Activated CD4-positive, alpha-beta T cell treated with anti-CD3 and anti-CD28 coated beads, Interleukin-2, amount 10 ng/mL, durations not matched to agents 7 days and 5 days (primary cell): Measurements from ENCODE around the gene ARSB. TPM values are rescaled to one million over a fixed set of nuclear protein-coding genes. Genes with fewer than 3 reads are reported as not detected.

Experiments used
- CTCF ChIA-PET: fragments of 350-600 bp; sonication (Branson Sonifier 250); formaldehyde crosslinking; loops from one replicate; lab custom pipeline; 2021; ENCODE audit warnings: antibody characterized with exemption; lab: Charles Lee
- POLR2A ChIA-PET: fragments of 350-600 bp; sonication (Branson Sonifier 250); formaldehyde crosslinking; loops from one replicate; lab custom pipeline; 2021; ENCODE audit warnings: antibody characterized with exemption; lab: Charles Lee
- DNase-seq: peaks from one replicate; pipeline ENCODE4 v3.0.0-alpha.2; 2020
- H3K27ac Mint-ChIP-seq: one replicate; pipeline ENCODE4 v1.8.0; 2021; ENCODE audit warnings: mild to moderate bottlenecking, moderate library complexity, mixed read lengths
- H3K27me3 Mint-ChIP-seq: one replicate; pipeline ENCODE4 v1.8.0; 2021; ENCODE audit warnings: mixed read lengths
- H3K36me3 Mint-ChIP-seq: one replicate; pipeline ENCODE4 v1.8.0; 2021; ENCODE audit warnings: low read depth, mixed read lengths
- H3K4me1 Mint-ChIP-seq: one replicate; pipeline ENCODE4 v1.8.0; 2021; ENCODE audit warnings: mixed read lengths
- H3K4me3 Mint-ChIP-seq: one replicate; pipeline ENCODE4 v1.8.0; 2021; ENCODE audit warnings: mild to moderate bottlenecking, moderate library complexity, mixed read lengths
- H3K9me3 Mint-ChIP-seq: one replicate; pipeline ENCODE4 v1.8.0; 2021; ENCODE audit warnings: mixed read lengths
- total RNA-seq, 2 experiments: library from RNA; stranded (reverse); gene quantifications; one replicate each; pipeline ENCODE4 v1.2.3, GENCODE V29; 2021

The ARSB gene
- total RNA-seq, 2 experiments from 2014 or later, result 10.4 to 11.5 TPM

DNA sequence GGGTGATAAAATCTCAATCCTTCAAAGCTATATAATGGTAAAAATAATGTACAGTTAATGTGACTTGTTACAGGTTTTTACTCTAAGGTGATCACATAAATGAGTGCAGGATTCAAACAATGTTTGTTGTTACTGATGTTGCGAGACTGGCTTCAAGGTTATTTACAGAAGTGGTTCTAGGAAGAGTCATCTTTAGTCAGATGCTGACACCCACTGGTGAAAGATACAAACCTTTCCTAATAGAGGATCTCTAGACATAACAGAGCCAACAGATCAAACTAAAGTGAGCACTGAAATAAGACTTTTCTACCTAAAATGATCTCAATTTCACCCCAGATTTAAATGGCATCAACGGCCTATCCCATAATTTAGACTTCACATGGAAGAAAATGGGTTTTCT is 20.2 kb downstream of the ARSB start:
- Mint-ChIP-seq H3K27ac (no peak overlapping the region), H3K4me3 (no peak overlapping the region), H3K9me3 (no peaks in the 10 kb centered on the region), H3K27me3 (no peaks in the 10 kb centered on the region), H3K36me3 (peaks cover 10% of the 10 kb centered on the region), H3K4me1 (no peaks in the 10 kb centered on the region)
- ChIA-PET CTCF (interaction anchor here (1.0 kb wide), 1 partner anchor 456 kb away, joined by 3 read pairs; no protein-coding TSS in a partner anchor), POLR2A (no interaction called here)
- DNase-seq, result peak; percentile 18

GRCh38 chr5:78961743-78962142 is 23.4 kb downstream of the ARSB start:
- H3K4me1 Mint-ChIP-seq, result no peaks in the 10 kb centered on the region
- H3K4me3 Mint-ChIP-seq, result no peak overlapping the region
- ChIA-PET CTCF (interaction anchor here (1.7 kb wide), 1 partner anchor 14 kb away, joined by 4 read pairs; no protein-coding TSS in a partner anchor), POLR2A (no interaction called here)
- H3K36me3 Mint-ChIP-seq, result peaks cover 10% of the 10 kb centered on the region
- no peak for DNase-seq
- no peaks in the 10 kb centered on the region for H3K27me3 Mint-ChIP-seq
- no peaks in the 10 kb centered on the region for H3K9me3 Mint-ChIP-seq
- H3K27ac Mint-ChIP-seq, result no peak overlapping the region

- POLR2A ChIA-PET, result interaction anchor here (0.5 kb wide), 1 partner anchor 665 kb away, joined by 4 read pairs; the partner anchor contains the start of gene AP3B1
- no peak overlapping the region for H3K27ac Mint-ChIP-seq
- CTCF ChIA-PET, result no interaction called here
- H3K9me3 Mint-ChIP-seq, result no peaks in the 10 kb centered on the region
- peaks cover 16% of the 10 kb centered on the region for H3K36me3 Mint-ChIP-seq
- no peaks in the 10 kb centered on the region for H3K4me1 Mint-ChIP-seq
- H3K27me3 Mint-ChIP-seq, result no peaks in the 10 kb centered on the region
- DNase-seq, result no peak
- no peak overlapping the region for H3K4me3 Mint-ChIP-seq
Measured at GRCh38 chr5:78959767-78960166, 25.3 kb downstream of the ARSB start.

- H3K36me3 Mint-ChIP-seq, result peaks cover 14% of the 10 kb centered on the region
- DNase-seq, result no peak
- peaks cover 3% of the 10 kb centered on the region for H3K4me1 Mint-ChIP-seq
- H3K9me3 Mint-ChIP-seq, result no peaks in the 10 kb centered on the region
- H3K27ac Mint-ChIP-seq, result no peak overlapping the region
- ChIA-PET CTCF (no interaction called here), POLR2A (interaction anchor here (0.6 kb wide), 1 partner anchor 670 kb away, joined by 3 read pairs; no protein-coding TSS in a partner anchor)
- H3K27me3 Mint-ChIP-seq, result no peaks in the 10 kb centered on the region
- H3K4me3 Mint-ChIP-seq, result no peak overlapping the region
Measured at GRCh38 chr5:78958672-78959445, 26.3 kb downstream of the ARSB start.

DNA sequence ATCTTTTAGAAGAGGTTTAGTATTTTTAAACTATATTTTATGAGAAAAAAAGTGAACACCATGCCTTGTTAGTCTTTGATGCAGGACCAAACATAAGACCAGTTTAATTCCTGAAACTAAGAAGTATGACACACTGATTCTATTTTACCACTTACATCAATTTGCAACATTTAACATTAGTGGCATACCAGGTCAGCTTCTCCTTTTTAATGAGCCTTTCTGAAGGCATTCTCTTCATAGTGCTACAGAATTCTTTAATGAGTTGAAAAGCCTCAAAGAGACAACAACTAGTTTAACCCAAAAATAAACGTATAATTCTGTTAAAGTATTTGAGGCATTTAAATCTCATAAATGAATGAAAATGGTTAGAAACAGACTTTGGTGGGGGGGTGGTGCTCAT is 28.2 kb downstream of the ARSB start:
- POLR2A ChIA-PET, result no interaction called here

DNA sequence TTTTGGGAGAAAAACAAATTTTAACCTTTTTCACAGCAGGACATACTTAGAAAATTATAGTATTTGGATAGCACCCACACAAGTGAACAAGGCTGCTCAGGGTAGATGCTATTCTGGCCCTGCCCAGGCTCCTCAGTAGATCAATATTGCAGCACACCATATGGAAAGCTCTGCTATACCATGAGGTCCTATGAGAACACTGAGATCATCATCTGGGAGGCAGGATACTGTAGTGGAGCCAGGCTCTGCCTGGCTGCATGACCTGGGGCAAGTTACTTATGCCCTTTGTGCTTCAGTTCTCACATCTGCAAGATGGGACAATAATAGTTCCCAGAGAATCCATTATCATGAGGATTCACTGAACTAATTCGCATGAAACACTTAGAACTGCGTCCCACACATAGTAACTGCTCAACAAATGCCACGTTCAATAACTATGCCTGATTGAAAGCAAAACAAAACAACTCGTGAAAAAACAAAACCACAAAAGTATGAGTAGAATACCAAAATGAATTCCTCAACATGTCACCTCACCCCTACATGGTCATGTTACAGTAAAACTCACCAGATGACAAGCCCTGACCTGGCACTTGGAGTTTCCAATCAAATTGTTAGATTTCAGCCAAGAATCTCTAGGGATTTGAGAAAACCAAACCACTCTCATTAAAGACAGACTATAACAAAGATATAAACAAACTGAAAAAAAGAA is 31.9 kb downstream of the ARSB start:
- peaks cover 21% of the 10 kb centered on the region for H3K36me3 Mint-ChIP-seq
- no peak for DNase-seq
- no peaks in the 10 kb centered on the region for H3K9me3 Mint-ChIP-seq
- peak overlapping the region; percentile 3 for H3K27ac Mint-ChIP-seq
- no peaks in the 10 kb centered on the region for H3K27me3 Mint-ChIP-seq
- H3K4me3 Mint-ChIP-seq, result no peak overlapping the region
- POLR2A ChIA-PET, result no interaction called here
- CTCF ChIA-PET, result no interaction called here
- peaks cover 15% of the 10 kb centered on the region for H3K4me1 Mint-ChIP-seq

More for the DNA sequence above, 28.2 kb downstream of the ARSB start:
- Mint-ChIP-seq H3K4me1 (peaks cover 15% of the 10 kb centered on the region), H3K27me3 (no peaks in the 10 kb centered on the region), H3K9me3 (no peaks in the 10 kb centered on the region), H3K27ac (no peak overlapping the region), H3K4me3 (no peak overlapping the region), H3K36me3 (peaks cover 15% of the 10 kb centered on the region)
- DNase-seq, result no peak
- CTCF ChIA-PET, result no interaction called here

- POLR2A ChIA-PET, result no interaction called here
- DNase-seq, result no peak
- H3K27me3 Mint-ChIP-seq, result no peaks in the 10 kb centered on the region
- H3K4me1 Mint-ChIP-seq, result no peaks in the 10 kb centered on the region
- H3K27ac Mint-ChIP-seq, result no peak overlapping the region
- no peaks in the 10 kb centered on the region for H3K9me3 Mint-ChIP-seq
- no peak overlapping the region for H3K4me3 Mint-ChIP-seq
- peaks cover 4% of the 10 kb centered on the region for H3K36me3 Mint-ChIP-seq
- CTCF ChIA-PET, result no interaction called here
Measured at GRCh38 chr5:78930721-78931120, 54.4 kb downstream of the ARSB start.

DNA sequence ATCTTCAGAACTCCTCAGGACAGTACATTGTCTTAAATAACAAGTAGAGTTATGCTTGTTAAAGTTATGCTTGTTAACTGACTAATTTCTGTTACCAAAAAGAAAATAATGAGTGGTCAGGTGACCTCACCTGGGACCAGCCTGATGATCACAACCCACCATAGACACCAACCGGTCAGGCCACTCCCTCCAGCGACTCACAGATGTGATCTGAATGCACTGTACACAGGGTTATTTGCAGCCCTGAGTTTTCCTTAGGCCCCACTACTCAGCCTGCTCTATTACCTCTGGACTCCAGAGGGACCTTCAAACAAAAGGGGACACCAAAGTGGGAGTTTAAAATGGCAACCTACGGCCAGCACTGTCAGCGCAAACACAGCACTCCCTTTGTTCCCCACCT is 55.3 kb downstream of the ARSB start:
- peaks cover 4% of the 10 kb centered on the region for H3K36me3 Mint-ChIP-seq
- H3K4me1 Mint-ChIP-seq, result no peaks in the 10 kb centered on the region
- no peaks in the 10 kb centered on the region for H3K9me3 Mint-ChIP-seq
- DNase-seq, result no peak
- CTCF ChIA-PET, result no interaction called here
- no peak overlapping the region for H3K4me3 Mint-ChIP-seq
- no peaks in the 10 kb centered on the region for H3K27me3 Mint-ChIP-seq
- no peak overlapping the region for H3K27ac Mint-ChIP-seq
- POLR2A ChIA-PET, result no interaction called here

DNA sequence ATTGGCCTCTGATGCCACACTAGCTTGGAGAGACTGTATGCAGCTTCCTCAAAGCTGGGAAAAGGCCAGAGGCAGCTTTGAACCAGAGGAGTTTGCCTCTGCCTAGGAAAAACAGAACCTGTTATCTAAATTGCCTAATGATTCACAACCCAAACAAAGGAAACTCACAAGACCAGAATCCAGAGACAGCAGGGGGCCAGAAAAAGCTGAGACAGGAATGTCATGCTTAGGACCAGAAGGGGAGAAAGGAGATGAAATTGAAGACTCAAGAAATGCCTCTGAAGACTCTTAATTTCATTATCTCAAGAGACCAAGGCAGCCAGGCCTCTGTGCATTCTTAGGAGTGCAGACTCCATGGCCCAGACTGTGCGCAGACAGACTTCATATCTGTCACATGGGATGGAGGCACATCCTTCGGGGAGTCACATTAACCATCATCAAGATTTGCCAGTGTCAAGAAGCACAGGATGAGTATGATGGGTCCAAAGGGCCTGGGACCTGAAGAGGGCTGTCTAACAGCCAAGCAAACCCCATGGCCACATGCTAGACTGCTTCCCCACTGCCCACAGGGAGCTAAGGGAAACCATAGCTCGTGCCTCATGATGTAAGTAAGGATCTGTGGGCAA is 57.3 kb downstream of the ARSB start:
- no peak for DNase-seq
- ChIA-PET POLR2A (no interaction called here), CTCF (interaction anchor here (1.4 kb wide), 1 partner anchor 17 kb away, joined by 3 read pairs; no protein-coding TSS in a partner anchor)
- Mint-ChIP-seq H3K4me3 (no peak overlapping the region), H3K36me3 (peaks cover 4% of the 10 kb centered on the region), H3K4me1 (no peaks in the 10 kb centered on the region), H3K27ac (no peak overlapping the region), H3K9me3 (no peaks in the 10 kb centered on the region), H3K27me3 (no peaks in the 10 kb centered on the region)

DNA sequence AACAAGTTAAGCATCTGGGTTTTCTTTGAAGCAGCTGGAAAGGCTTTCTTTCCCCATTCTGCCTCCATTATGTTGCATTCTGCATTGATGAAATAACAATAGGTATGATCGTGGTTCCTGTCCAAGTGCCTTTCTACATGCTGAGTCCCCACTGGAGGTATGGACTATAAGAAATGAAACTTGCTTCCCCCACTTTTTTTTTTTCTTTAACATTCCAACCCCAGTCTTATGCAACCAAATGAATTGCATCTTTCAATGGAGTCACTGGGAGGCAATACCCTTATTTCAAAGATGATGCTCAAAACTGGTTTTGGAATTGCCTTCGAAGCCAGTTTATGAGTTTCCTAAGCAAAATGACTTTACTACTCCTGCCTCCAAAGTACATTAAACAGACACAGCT is 58.9 kb downstream of the ARSB start:
- H3K36me3 Mint-ChIP-seq, result peaks cover 4% of the 10 kb centered on the region
- no peaks in the 10 kb centered on the region for H3K9me3 Mint-ChIP-seq
- no peak overlapping the region for H3K27ac Mint-ChIP-seq
- H3K4me3 Mint-ChIP-seq, result no peak overlapping the region
- CTCF ChIA-PET, result no interaction called here
- H3K27me3 Mint-ChIP-seq, result no peaks in the 10 kb centered on the region
- no peaks in the 10 kb centered on the region for H3K4me1 Mint-ChIP-seq
- no peak for DNase-seq
- POLR2A ChIA-PET, result no interaction called here

DNA sequence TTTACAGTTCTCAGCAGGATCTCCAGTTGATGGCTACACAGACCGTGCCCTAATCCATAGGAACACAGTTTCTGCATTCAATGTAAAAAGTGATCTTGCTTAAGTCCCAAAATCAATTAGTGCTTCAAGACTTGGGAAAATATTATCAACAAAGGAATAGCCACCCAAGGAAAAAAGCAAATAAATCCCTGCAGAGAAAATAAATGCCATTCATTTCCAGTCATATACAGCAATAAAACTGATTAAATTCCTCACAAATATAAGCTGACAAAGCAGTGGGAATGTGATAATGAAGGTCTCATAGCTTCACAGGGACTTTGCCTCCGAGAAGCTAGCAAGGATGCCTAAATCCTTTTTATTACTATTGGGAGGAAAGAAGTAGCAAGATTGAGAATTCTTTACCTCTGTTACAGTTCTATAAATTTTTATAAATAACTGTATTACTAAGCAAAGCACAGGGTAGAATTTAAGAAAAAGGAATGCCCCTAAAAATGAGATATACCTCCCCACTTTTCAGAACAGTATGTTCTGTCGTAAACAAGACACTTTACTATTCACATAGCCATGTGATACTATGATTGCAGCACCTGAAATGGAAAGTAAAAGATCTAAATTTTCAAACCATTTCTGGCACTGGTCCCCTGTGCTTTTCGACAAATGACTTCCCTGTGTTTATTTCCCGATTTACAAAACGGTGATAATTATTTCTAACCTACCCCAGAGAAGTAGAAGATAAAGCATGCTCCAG is 59.8 kb downstream of the ARSB start:
- Mint-ChIP-seq H3K4me1 (no peaks in the 10 kb centered on the region), H3K27ac (no peak overlapping the region), H3K36me3 (peaks cover 4% of the 10 kb centered on the region), H3K4me3 (no peak overlapping the region), H3K27me3 (no peaks in the 10 kb centered on the region), H3K9me3 (no peaks in the 10 kb centered on the region)
- ChIA-PET CTCF (no interaction called here), POLR2A (no interaction called here)
- DNase-seq, result no peak

GRCh38 chr5:78923622-78923970 is 61.5 kb downstream of the ARSB start:
- Mint-ChIP-seq H3K4me3 (no peak overlapping the region), H3K36me3 (no peaks in the 10 kb centered on the region), H3K27me3 (no peaks in the 10 kb centered on the region), H3K9me3 (no peaks in the 10 kb centered on the region), H3K27ac (no peak overlapping the region), H3K4me1 (no peaks in the 10 kb centered on the region)
- no peak for DNase-seq
- CTCF ChIA-PET, result no interaction called here
- POLR2A ChIA-PET, result no interaction called here
